Uterus (tissue), 4 donors: ENCODE results near the gene GLOD5. TPM values are rescaled to one million over a fixed set of nuclear protein-coding genes. Genes with fewer than 3 reads are reported as not detected.

ENCODE experiments used
- DNase-seq, 2 donors: peaks; one replicate each; pipeline ENCODE4 v3.0.0-alpha.2; 2019 to 2020
- H3K27ac ChIP-seq, 2 donors: fragments of 200-600 bp; sonication (generic); 1 replicate in 1 of 2; 2 replicates in 1 of 2; pipeline ENCODE4 v1.5.1; 2016 to 2018
- H3K27me3 ChIP-seq, 2 donors: fragments of 200-600 bp; sonication (generic); one replicate each; pipeline ENCODE4 v1.5.1; 2018 to 2019; ENCODE audit warnings: control low read depth in 1 of 2
- H3K36me3 ChIP-seq, 2 donors: fragments of 200-600 bp; sonication (generic); one replicate each; pipeline ENCODE4 v1.5.1; 2019; ENCODE audit warnings: control low read depth in 1 of 2
- H3K4me1 ChIP-seq, 2 donors: fragments of 200-600 bp; sonication (generic); one replicate each; pipeline ENCODE4 v1.5.1; 2018 to 2019; ENCODE audit warnings: control low read depth in 1 of 2
- H3K4me3 ChIP-seq, 2 donors: fragments of 200-600 bp; sonication (generic); 1 replicate in 1 of 2; 2 replicates in 1 of 2; pipeline ENCODE4 v1.5.1; 2018 to 2019; ENCODE audit warnings: mild to moderate bottlenecking in 1 of 2
- H3K9me3 ChIP-seq, 2 donors: fragments of 200-600 bp; sonication (generic); one replicate each; pipeline ENCODE4 v1.5.1; 2019; ENCODE audit warnings: control low read depth in 1 of 2
- POLR2A ChIP-seq, 2 donors: fragments of 450-650 bp; IDR thresholded peaks; one replicate each; pipeline ENCODE4 v1.6.1; 2016; ENCODE audit warnings: antibody characterized with exemption in 2 of 2, mild to moderate bottlenecking in 1 of 2, moderate library complexity in 1 of 2
- intact Hi-C: fragments of 100-400 bp; cut with DNase I; formaldehyde crosslinking; loops from one replicate; pipeline ENCODE4 v1.15.1; 2023; ENCODE audit warnings: low total_unique reads
- total RNA-seq, 4 donors: library from RNA; depleted of rRNA in 3 of 4; stranded (reverse); fragments of >200 nt in 3 of 4; gene quantifications; one replicate each; pipeline versions ENCODE4 v1.1.0 to v1.2.4, GENCODE V29; 2014 to 2023
- TF ChIP-seq, protein P1 (sequence below), 4 experiments: fragments of 200-600 bp in 2 of 4; fragments of 450-650 bp in 2 of 4; sonication (generic) in 2 of 4; IDR thresholded peaks; one replicate each; pipeline ENCODE4 v1.5.1; 2016 to 2019; ENCODE audit warnings: antibody characterized with exemption in 4 of 4, mild to moderate bottlenecking in 2 of 4, moderate library complexity in 1 of 4
- donor health status: DM: yes; HTN: yes; CAD: no.

The GLOD5 gene
- total RNA-seq, 4 donors from 2014 or later, result not detected

DNA sequence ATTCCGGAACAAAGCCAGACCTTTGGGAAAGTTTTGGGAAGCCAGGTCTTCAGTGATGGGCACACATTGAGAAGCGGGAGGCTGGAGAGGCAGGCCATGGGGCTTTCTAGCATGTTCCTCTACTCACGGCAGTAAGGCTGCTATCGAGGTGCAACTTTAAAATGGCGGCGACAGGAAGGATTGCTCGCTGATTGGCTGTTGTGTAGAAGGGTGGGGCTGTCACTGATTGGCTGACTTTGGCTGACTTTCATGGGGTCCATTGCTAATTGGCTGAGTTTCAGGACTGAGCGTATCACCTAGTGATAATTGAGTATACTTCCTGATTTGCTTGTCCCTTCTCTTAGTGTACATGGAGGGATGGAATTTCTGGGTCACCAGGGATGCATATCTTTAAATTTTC lies 19.7 kb upstream of the GLOD5 start:
- H3K27me3 ChIP-seq, result no peaks in the 10 kb centered on the region
- H3K4me1 ChIP-seq, result no peaks in the 10 kb centered on the region
- no peaks in the 10 kb centered on the region for H3K36me3 ChIP-seq
- no peak overlapping the region for H3K4me3 ChIP-seq
- TF ChIP-seq POLR2A (IDR thresholded peaks at IDR 0.05), result no peak
- TF ChIP-seq, protein P1, sequence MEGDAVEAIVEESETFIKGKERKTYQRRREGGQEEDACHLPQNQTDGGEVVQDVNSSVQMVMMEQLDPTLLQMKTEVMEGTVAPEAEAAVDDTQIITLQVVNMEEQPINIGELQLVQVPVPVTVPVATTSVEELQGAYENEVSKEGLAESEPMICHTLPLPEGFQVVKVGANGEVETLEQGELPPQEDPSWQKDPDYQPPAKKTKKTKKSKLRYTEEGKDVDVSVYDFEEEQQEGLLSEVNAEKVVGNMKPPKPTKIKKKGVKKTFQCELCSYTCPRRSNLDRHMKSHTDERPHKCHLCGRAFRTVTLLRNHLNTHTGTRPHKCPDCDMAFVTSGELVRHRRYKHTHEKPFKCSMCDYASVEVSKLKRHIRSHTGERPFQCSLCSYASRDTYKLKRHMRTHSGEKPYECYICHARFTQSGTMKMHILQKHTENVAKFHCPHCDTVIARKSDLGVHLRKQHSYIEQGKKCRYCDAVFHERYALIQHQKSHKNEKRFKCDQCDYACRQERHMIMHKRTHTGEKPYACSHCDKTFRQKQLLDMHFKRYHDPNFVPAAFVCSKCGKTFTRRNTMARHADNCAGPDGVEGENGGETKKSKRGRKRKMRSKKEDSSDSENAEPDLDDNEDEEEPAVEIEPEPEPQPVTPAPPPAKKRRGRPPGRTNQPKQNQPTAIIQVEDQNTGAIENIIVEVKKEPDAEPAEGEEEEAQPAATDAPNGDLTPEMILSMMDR (IDR thresholded peaks at IDR 0.05), result no peak
- no peak overlapping the region for H3K27ac ChIP-seq
- H3K9me3 ChIP-seq, result no peaks in the 10 kb centered on the region
- DNase-seq, result no peak
- intact Hi-C loops, result no loop called here

DNA sequence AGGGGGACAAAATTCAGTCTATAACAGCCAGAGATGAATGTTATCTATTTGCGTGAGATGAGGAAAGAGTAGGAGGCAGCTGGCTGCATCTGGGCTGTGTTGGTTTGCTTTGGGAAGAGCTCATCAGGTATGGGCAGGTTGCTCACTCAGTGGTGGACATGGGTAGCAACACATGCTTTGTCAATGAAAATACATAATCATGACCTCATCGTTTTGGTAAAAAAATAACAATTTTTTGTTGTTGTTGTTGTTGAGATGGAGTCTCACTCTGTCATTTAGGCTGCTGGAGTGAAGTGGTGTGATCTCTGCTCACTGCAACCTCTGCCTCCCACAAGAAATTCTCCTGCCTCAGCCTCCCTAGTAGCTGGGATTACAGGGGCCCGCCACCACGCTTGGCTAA lies 16.3 kb upstream of the GLOD5 start:
- H3K27me3 ChIP-seq, result no peaks in the 10 kb centered on the region
- intact Hi-C loops, result no loop called here
- no peak overlapping the region for H3K27ac ChIP-seq
- no peak for DNase-seq
- H3K9me3 ChIP-seq, result no peaks in the 10 kb centered on the region
- H3K4me1 ChIP-seq, result no peaks in the 10 kb centered on the region
- H3K36me3 ChIP-seq, result no peaks in the 10 kb centered on the region
- TF ChIP-seq, protein P1 (IDR thresholded peaks at IDR 0.05), result no peak
- no peak for TF ChIP-seq POLR2A (IDR thresholded peaks at IDR 0.05)
- H3K4me3 ChIP-seq, result no peak overlapping the region

DNA sequence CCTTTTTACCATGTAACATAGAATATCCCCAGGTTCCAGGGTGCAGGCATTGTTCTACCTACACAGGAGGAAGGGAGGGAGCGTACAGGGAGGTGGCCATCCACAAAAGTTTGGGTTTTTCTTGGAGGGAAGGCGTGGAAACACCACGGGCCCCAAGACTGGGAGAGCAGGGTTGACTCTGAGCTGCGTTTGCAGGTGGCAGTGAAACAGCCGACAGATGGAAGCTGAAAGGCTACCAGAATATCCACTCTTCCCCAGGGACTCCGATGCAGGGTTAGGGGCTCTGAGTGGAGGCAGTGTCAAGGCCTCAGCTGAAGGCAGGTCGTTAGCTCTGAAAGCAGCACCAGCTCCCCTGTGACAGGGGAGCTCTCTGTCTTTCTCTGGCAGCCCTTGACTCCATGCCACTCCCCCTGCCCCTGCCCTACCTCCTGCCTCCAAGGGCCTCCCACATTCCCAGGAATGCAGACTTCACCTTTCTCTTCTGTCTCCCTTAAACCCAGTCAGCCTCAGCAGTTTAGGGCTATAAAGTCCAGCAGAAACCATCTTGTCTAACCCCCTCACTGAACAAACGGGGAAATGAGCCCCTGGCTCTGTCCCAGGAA lies 14.0 kb upstream of the GLOD5 start:
- no peak for DNase-seq
- Histone ChIP-seq H3K4me1 (no peaks in the 10 kb centered on the region), H3K36me3 (no peaks in the 10 kb centered on the region), H3K27ac (no peak overlapping the region), H3K27me3 (no peaks in the 10 kb centered on the region), H3K9me3 (no peaks in the 10 kb centered on the region), H3K4me3 (no peak overlapping the region)
- TF ChIP-seq, protein P1 (IDR thresholded peaks at IDR 0.05), result no peak
- intact Hi-C loops, result no loop called here

DNA sequence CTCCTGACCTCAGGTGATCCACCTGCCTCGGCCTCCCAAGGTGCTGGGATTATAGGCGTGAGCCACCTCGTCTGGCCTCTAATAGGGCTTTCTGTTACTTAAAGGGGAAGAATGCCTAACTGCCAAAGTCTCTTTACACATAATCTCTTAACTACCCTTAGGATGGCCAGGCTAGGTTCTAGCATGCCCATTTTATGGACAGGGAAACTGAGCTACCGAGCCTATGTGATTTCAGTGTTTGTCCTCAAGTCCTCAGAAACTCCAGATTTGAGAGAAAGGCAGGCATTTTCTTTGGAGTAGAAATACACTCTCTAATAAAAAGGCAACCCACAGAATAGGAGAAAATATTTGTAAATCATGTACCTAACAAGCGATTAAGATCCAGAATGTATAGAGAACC lies 12.4 kb upstream of the GLOD5 start:
- DNase-seq, result no peak
- Histone ChIP-seq H3K4me1 (no peaks in the 10 kb centered on the region), H3K27me3 (no peaks in the 10 kb centered on the region), H3K36me3 (no peaks in the 10 kb centered on the region), H3K9me3 (no peaks in the 10 kb centered on the region), H3K27ac (no peak overlapping the region), H3K4me3 (no peak overlapping the region)
- no peak for TF ChIP-seq POLR2A (IDR thresholded peaks at IDR 0.05)
- TF ChIP-seq, protein P1 (IDR thresholded peaks at IDR 0.05), result no peak
- intact Hi-C loops, result no loop called here

DNA sequence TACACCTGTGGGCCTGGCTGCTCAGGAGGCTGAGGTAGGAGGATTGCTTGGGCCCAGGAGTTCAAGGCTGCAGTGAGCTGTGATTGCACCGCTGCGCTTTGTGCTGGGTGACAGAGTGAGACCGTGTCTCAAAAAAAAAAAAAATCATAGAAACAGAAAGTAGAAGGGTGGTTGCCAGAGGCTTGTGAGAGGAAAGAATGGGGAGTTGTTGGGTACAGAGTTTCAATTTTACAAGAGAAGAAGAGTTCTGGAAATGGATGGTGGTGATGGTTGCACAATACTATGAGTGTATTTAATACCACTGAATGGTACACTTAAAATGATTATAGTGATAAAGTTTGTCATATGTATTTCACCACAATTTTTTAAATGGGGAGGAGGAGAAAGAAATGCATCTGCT lies 10.2 kb upstream of the GLOD5 start:
- no peak for TF ChIP-seq POLR2A (IDR thresholded peaks at IDR 0.05)
- TF ChIP-seq, protein P1 (IDR thresholded peaks at IDR 0.05), result no peak
- intact Hi-C loops, result no loop called here

More for the DNA sequence above, 10.2 kb upstream of the GLOD5 start:
- H3K27me3 ChIP-seq, result no peaks in the 10 kb centered on the region
- H3K27ac ChIP-seq, result no peak overlapping the region
- H3K36me3 ChIP-seq, result no peaks in the 10 kb centered on the region
- no peaks in the 10 kb centered on the region for H3K4me1 ChIP-seq
- no peak overlapping the region for H3K4me3 ChIP-seq
- H3K9me3 ChIP-seq, result no peaks in the 10 kb centered on the region
- no peak for DNase-seq
